Caco-2 (cell line): ENCODE results near the gene SHQ1. TPM values are rescaled to one million over a fixed set of nuclear protein-coding genes. Genes with fewer than 3 reads are reported as not detected.
"Not testable (repeated sequence)": the region's sequence is repeated elsewhere in the genome, so short reads cannot be mapped to it uniquely, and the experiment has no call there.

Experiments used
- BruUV-seq: library from RNA; stranded (reverse); fragments of 400-500 nt; replicated peaks from 2 replicates; lab custom pipeline; 2021; lab: Mats Ljungman, UMichigan
- CTCF ChIA-PET: fragments of 300-600 bp; sonication (Branson Sonifier 250); formaldehyde crosslinking; loops from one replicate; lab custom pipeline; 2022; ENCODE audit warnings: antibody characterized with exemption; lab: Charles Lee
- POLR2A ChIA-PET: fragments of 300-600 bp; sonication (Branson Sonifier 250); formaldehyde crosslinking; loops from one replicate; lab custom pipeline; 2022; ENCODE audit warnings: antibody characterized with exemption; lab: Charles Lee
- DNase-seq, 2 experiments: peaks; one replicate each; pipeline versions ENCODE4 v3.0.0 to v3.0.0-alpha.2; 2020 to 2022
- H3K27me3 ChIP-seq: replicated peaks from 2 replicates; pipeline ENCODE4 v1.6.0; 2011; ENCODE audit warnings: low read length; ENCODE audit not compliant: control insufficient read depth, insufficient read depth
- H3K36me3 ChIP-seq: 2 replicates; pipeline ENCODE4 v1.5.1; 2011; ENCODE audit warnings: low read length; ENCODE audit not compliant: control insufficient read depth, insufficient read depth
- H3K4me1 ChIP-seq: fragments of 250-450 bp; sonication (Bioruptor Pico); 2 replicates; pipeline ENCODE4 v1.5.1; 2020; ENCODE audit warnings: mild to moderate bottlenecking
- H3K4me3 ChIP-seq: 2 replicates; pipeline ENCODE4 v1.5.1; 2011; ENCODE audit warnings: low read depth, mild to moderate bottlenecking, control low read depth, low read length
- H3K9me3 ChIP-seq: fragments of 250-450 bp; sonication (Bioruptor Pico); 2 replicates; pipeline ENCODE4 v1.5.1; 2020; ENCODE audit warnings: mild to moderate bottlenecking, moderate library complexity
- H3K27ac Mint-ChIP-seq: one replicate; pipeline ENCODE4 v1.8.0; 2022; ENCODE audit warnings: mixed read lengths; ENCODE audit not compliant: unreplicated experiment
- H3K27me3 Mint-ChIP-seq: one replicate; pipeline ENCODE4 v1.8.0; 2022; ENCODE audit warnings: mixed read lengths; ENCODE audit not compliant: insufficient read depth, unreplicated experiment
- H3K36me3 Mint-ChIP-seq: one replicate; pipeline ENCODE4 v1.8.0; 2022; ENCODE audit warnings: mild to moderate bottlenecking, mixed read lengths; ENCODE audit not compliant: insufficient read depth, unreplicated experiment
- H3K4me1 Mint-ChIP-seq: one replicate; pipeline ENCODE4 v1.8.0; 2022; ENCODE audit warnings: low read depth, mixed read lengths; ENCODE audit not compliant: unreplicated experiment
- H3K4me3 Mint-ChIP-seq: one replicate; pipeline ENCODE4 v1.8.0; 2022; ENCODE audit warnings: mild to moderate bottlenecking, moderate library complexity, mixed read lengths; ENCODE audit not compliant: unreplicated experiment
- H3K9me3 Mint-ChIP-seq: one replicate; pipeline ENCODE4 v1.8.0; 2022; ENCODE audit warnings: mixed read lengths; ENCODE audit not compliant: unreplicated experiment
- CTCF ChIP-seq, 2 experiments: fragments of 200-600 bp in 1 of 2; IDR thresholded peaks; 1 replicate in 1 of 2; 2 replicates in 1 of 2; pipeline versions ENCODE4 v1.5.1 to v1.8.0; 2011 to 2022; ENCODE audit warnings: antibody characterized with exemption in 1 of 2, control low read depth in 1 of 2, inconsistent platforms in 1 of 2, low read depth in 1 of 2, low read length in 1 of 2, mild to moderate bottlenecking in 1 of 2, moderate library complexity in 1 of 2; ENCODE audit not compliant: insufficient read depth in 1 of 2, severe bottlenecking in 1 of 2, unreplicated experiment in 1 of 2
- intact Hi-C: fragments of 100-400 bp; cut with micrococcal nuclease; formaldehyde crosslinking; loops from one replicate; pipeline ENCODE4 v1.10.0; 2022; ENCODE audit not compliant: unreplicated experiment
- total RNA-seq: library from RNA; stranded (reverse); gene quantifications from 2 replicates; pipeline ENCODE4 v1.2.3, GENCODE V29; 2022

SHQ1 gene
- total RNA-seq, 1 experiment from 2014 or later, result 18.8 TPM

GRCh38 chr3:72739531-72740466, 108.4 kb downstream of the SHQ1 start:
- no peaks in the 10 kb centered on the region for H3K9me3 Mint-ChIP-seq
- H3K4me3 Mint-ChIP-seq, result peak overlapping the region; percentile 78
- no peaks in the 10 kb centered on the region for H3K36me3 Mint-ChIP-seq
- H3K4me1 ChIP-seq, result peaks cover 11% of the 10 kb centered on the region
- H3K4me3 ChIP-seq, result no peak overlapping the region
- intact Hi-C loops, result loop anchor here (5.0 kb wide), 1 partner anchor 72 kb away; no protein-coding TSS in a partner anchor
- H3K27me3 Mint-ChIP-seq, result no peaks in the 10 kb centered on the region
- H3K4me1 Mint-ChIP-seq, result peaks cover 24% of the 10 kb centered on the region
- CTCF ChIA-PET, result interaction anchor here (1.5 kb wide), 1 partner anchor 74 kb away, joined by 4 read pairs; no protein-coding TSS in a partner anchor
- no peak for TF ChIP-seq CTCF (IDR thresholded peaks at IDR 0.05; ENCODE audit: insufficient read depth in 1 of 2, low read depth in 1 of 2, low read length in 1 of 2, severe bottlenecking in 1 of 2, unreplicated experiment in 1 of 2)
- no TSS peak for BruUV-seq
- no peaks in the 10 kb centered on the region for H3K9me3 ChIP-seq
- no peak for DNase-seq
- no peaks in the 10 kb centered on the region for H3K27me3 ChIP-seq
- H3K36me3 ChIP-seq, result no peaks in the 10 kb centered on the region
- H3K27ac Mint-ChIP-seq, result no peak overlapping the region
- POLR2A ChIA-PET, result no interaction called here

- Mint-ChIP-seq H3K4me1 (peaks cover 17% of the 10 kb centered on the region), H3K4me3 (peak overlapping the region; percentile 78), H3K27ac (no peak overlapping the region), H3K27me3 (no peaks in the 10 kb centered on the region), H3K9me3 (no peaks in the 10 kb centered on the region), H3K36me3 (no peaks in the 10 kb centered on the region)
- TF ChIP-seq CTCF (IDR thresholded peaks at IDR 0.05; ENCODE audit: insufficient read depth in 1 of 2, low read depth in 1 of 2, low read length in 1 of 2, severe bottlenecking in 1 of 2, unreplicated experiment in 1 of 2), result no peak
- intact Hi-C loops, result no loop called here
- H3K9me3 ChIP-seq, result 0 out of 2 replicates have a peak, but pooled peaks cover 6% of the 10 kb centered on the region
- peaks cover 4% of the 10 kb centered on the region for H3K4me1 ChIP-seq
- H3K27me3 ChIP-seq, result no peaks in the 10 kb centered on the region
- peak overlapping the region; percentile 64 for H3K4me3 ChIP-seq
- no peaks in the 10 kb centered on the region for H3K36me3 ChIP-seq
- BruUV-seq, result no TSS peak
- ChIA-PET CTCF (interaction anchor here (0.6 to 1.5 kb wide), 2 partner anchors 27 to 73 kb away, joined by 4 read pairs; no protein-coding TSS in a partner anchor), POLR2A (interaction anchor here (0.5 to 0.7 kb wide), 5 partner anchors 15 to 357 kb away, joined by 5 to 9 read pairs (median 5); no protein-coding TSS in a partner anchor)
- DNase-seq, result peak; percentile 67 to 74
Measured at GRCh38 chr3:72738752-72739530, 109.3 kb downstream of the SHQ1 start.

- H3K4me1 ChIP-seq, H3K4me1 Mint-ChIP-seq, CTCF ChIA-PET, H3K27ac Mint-ChIP-seq, H3K27me3 Mint-ChIP-seq, BruUV-seq, DNase-seq, POLR2A ChIA-PET, H3K9me3 Mint-ChIP-seq, H3K27me3 ChIP-seq, H3K4me3 Mint-ChIP-seq, H3K4me3 ChIP-seq, intact Hi-C loops, H3K36me3 ChIP-seq, H3K36me3 Mint-ChIP-seq: not testable (repeated sequence)
- peaks cover 17% of the 10 kb centered on the region for H3K9me3 ChIP-seq
Measured at GRCh38 chr3:72735072-72735471, 113.2 kb downstream of the SHQ1 start.
